Testis (tissue), 2 donors: ENCODE results near the gene HS3ST4.

Experiments
- CTCF ChIP-seq, 3 experiments: fragments of 450-650 bp in 2 of 3; fragments of 200-600 bp in 1 of 3; sonication (generic) in 1 of 3; IDR thresholded peaks; one replicate each; pipeline ENCODE4 v1.5.1; 2016 to 2019; ENCODE audit warnings: antibody characterized with exemption in 3 of 3, mild to moderate bottlenecking in 2 of 3, moderate library complexity in 1 of 3
- POLR2A ChIP-seq: fragments of 450-650 bp; IDR thresholded peaks from one replicate; pipeline ENCODE4 v1.6.1; 2017; ENCODE audit warnings: antibody characterized with exemption, mild to moderate bottlenecking, moderate library complexity

GRCh38 chr16:25656639-25657038 lies 35.1 kb upstream of the HS3ST4 start:
- TF ChIP-seq POLR2A (no peak), CTCF (IDR thresholded peaks at IDR 0.05) (no peak)
